ENCODE measurements around the gene TGM3. TPM values are rescaled to one million over a fixed set of nuclear protein-coding genes. Genes with fewer than 3 reads are reported as not detected.

The TGM3 gene
- total RNA-seq, 1 donor from 2014 or later, result 27.7 TPM

DNA sequence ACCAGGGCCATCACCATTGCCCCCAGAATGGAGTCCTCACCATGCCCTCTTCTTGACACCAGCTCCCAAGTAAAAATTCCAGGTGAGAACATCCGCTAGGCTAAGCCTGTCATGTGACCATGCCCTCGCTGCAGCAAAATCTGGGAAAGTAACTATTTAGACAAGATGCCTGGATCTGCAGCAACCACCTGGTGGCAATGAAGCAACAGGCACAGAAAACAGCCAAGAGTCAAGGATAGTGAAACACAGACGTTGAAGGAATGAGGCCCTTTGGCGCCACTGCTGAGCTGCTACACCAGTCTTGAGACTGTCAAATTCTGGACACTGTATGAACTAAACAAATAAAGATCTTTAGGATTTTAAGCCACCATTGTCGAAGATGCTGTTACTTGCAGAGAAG lies 54.8 kb downstream of the TGM3 start:
- intact Hi-C loops (cut with DNase I), result no loop called here
- no peaks in the 10 kb centered on the region for H3K27me3 ChIP-seq
- no peak overlapping the region for H3K27ac ChIP-seq
- no peak overlapping the region for H3K4me3 ChIP-seq
- H3K9me3 ChIP-seq, result no peaks in the 10 kb centered on the region
- no peak for TF ChIP-seq POLR2AphosphoS5 (IDR thresholded peaks at IDR 0.05; ENCODE audit: insufficient read depth in 1 of 2, low read depth in 1 of 2)
- TF ChIP-seq POLR2A (IDR thresholded peaks at IDR 0.05), result no peak
- TF ChIP-seq, protein P1, sequence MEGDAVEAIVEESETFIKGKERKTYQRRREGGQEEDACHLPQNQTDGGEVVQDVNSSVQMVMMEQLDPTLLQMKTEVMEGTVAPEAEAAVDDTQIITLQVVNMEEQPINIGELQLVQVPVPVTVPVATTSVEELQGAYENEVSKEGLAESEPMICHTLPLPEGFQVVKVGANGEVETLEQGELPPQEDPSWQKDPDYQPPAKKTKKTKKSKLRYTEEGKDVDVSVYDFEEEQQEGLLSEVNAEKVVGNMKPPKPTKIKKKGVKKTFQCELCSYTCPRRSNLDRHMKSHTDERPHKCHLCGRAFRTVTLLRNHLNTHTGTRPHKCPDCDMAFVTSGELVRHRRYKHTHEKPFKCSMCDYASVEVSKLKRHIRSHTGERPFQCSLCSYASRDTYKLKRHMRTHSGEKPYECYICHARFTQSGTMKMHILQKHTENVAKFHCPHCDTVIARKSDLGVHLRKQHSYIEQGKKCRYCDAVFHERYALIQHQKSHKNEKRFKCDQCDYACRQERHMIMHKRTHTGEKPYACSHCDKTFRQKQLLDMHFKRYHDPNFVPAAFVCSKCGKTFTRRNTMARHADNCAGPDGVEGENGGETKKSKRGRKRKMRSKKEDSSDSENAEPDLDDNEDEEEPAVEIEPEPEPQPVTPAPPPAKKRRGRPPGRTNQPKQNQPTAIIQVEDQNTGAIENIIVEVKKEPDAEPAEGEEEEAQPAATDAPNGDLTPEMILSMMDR (IDR thresholded peaks at IDR 0.05), result no peak
- H3K36me3 ChIP-seq, result no peaks in the 10 kb centered on the region
- peak in 1 of 2 donors; percentile 77 for DNase-seq (ENCODE audit: extremely low spot score in 2 of 2)
- H3K4me1 ChIP-seq, result no peaks in the 10 kb centered on the region

DNA sequence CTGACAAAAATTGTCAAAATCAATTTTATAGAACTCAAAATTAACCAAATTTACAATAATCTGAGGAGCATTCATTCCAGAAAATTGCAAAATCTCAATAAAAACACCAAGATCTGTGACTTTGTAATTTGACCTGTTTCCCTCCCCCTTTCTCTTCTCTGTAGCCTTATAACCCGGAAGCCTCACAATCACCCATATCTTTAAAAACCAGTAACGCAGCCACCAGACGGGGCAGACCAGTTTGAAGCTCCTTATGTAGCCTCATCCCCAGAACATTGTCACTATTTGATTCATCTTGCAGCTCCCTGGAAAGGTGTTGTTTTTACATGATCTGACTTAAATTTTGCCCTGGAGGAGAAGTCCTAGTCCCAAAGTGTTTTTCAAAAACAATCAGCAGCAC lies 57.4 kb downstream of the TGM3 start:
- intact Hi-C loops (cut with DNase I), result no loop called here
- Histone ChIP-seq H3K27ac (no peak overlapping the region), H3K36me3 (no peaks in the 10 kb centered on the region), H3K27me3 (no peaks in the 10 kb centered on the region), H3K4me1 (no peaks in the 10 kb centered on the region), H3K4me3 (no peak overlapping the region), H3K9me3 (no peaks in the 10 kb centered on the region)
- TF ChIP-seq POLR2A (IDR thresholded peaks at IDR 0.05) (no peak), POLR2AphosphoS5 (IDR thresholded peaks at IDR 0.05; ENCODE audit: insufficient read depth in 1 of 2, low read depth in 1 of 2) (no peak)
- TF ChIP-seq, protein P1 (IDR thresholded peaks at IDR 0.05), result no peak
- DNase-seq (ENCODE audit: extremely low spot score in 2 of 2), result peak in 1 of 2 donors; percentile 11

DNA sequence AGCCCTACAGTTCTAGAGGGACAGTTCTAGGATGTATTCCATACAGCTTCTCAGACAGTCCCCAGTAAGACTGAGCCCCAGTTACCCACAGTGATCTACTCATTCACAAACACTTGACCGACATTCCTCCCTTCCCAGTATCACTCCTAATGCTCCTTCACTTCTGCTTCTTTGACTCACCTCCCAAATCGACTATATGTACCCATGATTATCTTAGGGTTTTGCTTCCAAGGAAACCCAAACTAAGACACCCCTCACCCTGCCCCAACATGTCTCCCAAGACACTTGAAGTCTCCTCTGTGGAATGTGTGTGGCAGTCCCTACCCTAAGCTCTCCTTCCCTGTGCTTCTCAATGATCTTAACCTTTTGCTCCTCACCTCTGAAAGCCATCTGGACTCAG lies 61.3 kb downstream of the TGM3 start:
- intact Hi-C loops (cut with DNase I), result no loop called here
- no peaks in the 10 kb centered on the region for H3K36me3 ChIP-seq
- no peaks in the 10 kb centered on the region for H3K9me3 ChIP-seq
- H3K27me3 ChIP-seq, result no peaks in the 10 kb centered on the region
- H3K27ac ChIP-seq, result no peak overlapping the region
- no peak overlapping the region for H3K4me3 ChIP-seq
- TF ChIP-seq POLR2A (IDR thresholded peaks at IDR 0.05) (no peak), POLR2AphosphoS5 (IDR thresholded peaks at IDR 0.05; ENCODE audit: insufficient read depth in 1 of 2, low read depth in 1 of 2) (no peak)
- TF ChIP-seq, protein P1 (IDR thresholded peaks at IDR 0.05), result no peak
- peak in 1 of 2 donors; percentile 20 for DNase-seq (ENCODE audit: extremely low spot score in 2 of 2)
- no peaks in the 10 kb centered on the region for H3K4me1 ChIP-seq

DNA sequence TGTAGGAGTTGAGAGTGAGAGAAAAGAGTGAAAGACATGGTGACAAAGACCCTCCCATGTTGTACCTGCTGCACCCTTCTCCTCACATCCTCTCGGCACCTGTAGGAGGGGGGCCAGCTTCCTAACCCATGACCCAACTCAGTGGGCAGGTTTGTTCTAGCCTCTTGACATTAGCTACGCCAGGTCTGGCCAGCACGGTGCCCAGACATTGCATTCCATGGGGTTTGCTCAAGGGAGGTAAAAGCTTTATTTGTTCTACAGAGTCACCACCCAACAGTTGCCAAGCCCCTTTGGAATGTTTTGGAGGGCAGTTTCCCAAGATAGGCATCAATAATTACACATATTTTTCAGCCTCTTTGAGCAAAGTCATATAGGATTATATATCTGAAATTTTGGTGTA lies 62.2 kb downstream of the TGM3 start:
- Histone ChIP-seq H3K4me3 (no peak overlapping the region), H3K27ac (no peak overlapping the region), H3K4me1 (no peaks in the 10 kb centered on the region), H3K27me3 (no peaks in the 10 kb centered on the region), H3K36me3 (no peaks in the 10 kb centered on the region), H3K9me3 (no peaks in the 10 kb centered on the region)
- intact Hi-C loops (cut with DNase I), result no loop called here
- DNase-seq (ENCODE audit: extremely low spot score in 2 of 2), result peak in 1 of 2 donors; percentile 47
- TF ChIP-seq, protein P1 (IDR thresholded peaks at IDR 0.05), result no peak
- no peak for TF ChIP-seq POLR2AphosphoS5 (IDR thresholded peaks at IDR 0.05; ENCODE audit: insufficient read depth in 1 of 2, low read depth in 1 of 2)

DNA sequence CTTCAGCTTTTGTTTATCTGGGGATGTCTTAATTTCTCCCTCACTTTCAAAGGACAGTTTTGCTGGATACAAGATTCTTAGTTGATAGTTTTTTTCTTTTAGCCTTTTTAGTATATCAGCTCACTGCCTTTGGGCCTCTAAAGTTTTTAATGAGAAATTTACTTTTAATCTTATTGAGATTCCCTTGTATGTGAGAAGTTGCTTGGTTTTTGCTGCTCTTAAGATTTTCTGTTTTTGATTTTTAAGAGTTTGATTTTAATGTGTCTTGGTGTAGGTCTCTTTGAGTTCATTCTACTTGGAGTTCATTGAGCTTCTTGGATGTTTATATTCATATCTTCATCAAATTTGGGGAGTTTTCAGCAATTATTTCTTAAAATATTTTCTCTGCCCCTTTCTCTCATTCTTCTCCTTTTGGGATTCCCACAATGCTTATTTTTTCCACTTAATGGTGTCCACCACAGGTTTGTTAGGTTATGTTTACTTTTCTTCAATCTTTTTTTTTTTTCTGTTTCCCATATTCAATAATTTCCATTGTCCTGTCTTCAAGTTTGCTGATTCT lies 65.3 kb downstream of the TGM3 start:
- H3K4me3 ChIP-seq, result no peak overlapping the region
- H3K27ac ChIP-seq, result no peak overlapping the region
- H3K4me1 ChIP-seq, result no peaks in the 10 kb centered on the region
- DNase-seq (ENCODE audit: extremely low spot score in 2 of 2), result no peak
- intact Hi-C loops (cut with DNase I), result no loop called here
- H3K36me3 ChIP-seq, result no peaks in the 10 kb centered on the region
- TF ChIP-seq, protein P1 (IDR thresholded peaks at IDR 0.05), result no peak
- no peak for TF ChIP-seq POLR2AphosphoS5 (IDR thresholded peaks at IDR 0.05; ENCODE audit: insufficient read depth in 1 of 2, low read depth in 1 of 2)
- no peak for TF ChIP-seq POLR2A (IDR thresholded peaks at IDR 0.05)
- H3K9me3 ChIP-seq, result no peaks in the 10 kb centered on the region
- H3K27me3 ChIP-seq, result no peaks in the 10 kb centered on the region
